HepG2 (cell line): ENCODE data around the gene KCNK7. TPM values are rescaled to one million over a fixed set of nuclear protein-coding genes. Genes with fewer than 3 reads are reported as not detected.

Experiments
- CEBPZ ChIP-seq: IDR thresholded peaks from 2 replicates; pipeline ENCODE4 v1.6.1; 2012; ENCODE audit warnings: low read length, improper control_type of control experiment
- ELF3 ChIP-seq: IDR thresholded peaks from 2 replicates; pipeline ENCODE4 v1.6.1; 2016; ENCODE audit warnings: missing genetic modification reagents, missing compliant biosample characterization
- HHEX ChIP-seq: IDR thresholded peaks from 2 replicates; pipeline ENCODE4 v1.6.1; 2016; ENCODE audit warnings: control low read depth
- NR2C2 ChIP-seq: sonication (generic); formaldehyde crosslinking; IDR thresholded peaks from 2 replicates; pipeline ENCODE4 v1.4.0; 2020; ENCODE audit warnings: missing genetic modification reagents, mild to moderate bottlenecking, moderate library complexity, borderline replicate concordance
- NR2F6 ChIP-seq, 2 experiments: IDR thresholded peaks; 2 replicates each; pipeline ENCODE4 v1.6.1; 2016; ENCODE audit warnings: antibody characterized with exemption in 1 of 2, mild to moderate bottlenecking in 1 of 2
- PAXIP1 ChIP-seq: sonication (generic); formaldehyde crosslinking; conservative IDR thresholded peaks from 2 replicates; pipeline ENCODE4 v1.4.0; 2020; ENCODE audit warnings: mild to moderate bottlenecking, missing genetic modification reagents, moderate library complexity
- RORA ChIP-seq: sonication (generic); formaldehyde crosslinking; IDR thresholded peaks from 2 replicates; pipeline ENCODE4 v1.5.0; 2020; ENCODE audit warnings: mild to moderate bottlenecking, missing genetic modification reagents, moderate library complexity
- SALL2 ChIP-seq: sonication (generic); formaldehyde crosslinking; IDR thresholded peaks from 2 replicates; pipeline ENCODE4 v1.8.1; 2023; ENCODE audit warnings: mild to moderate bottlenecking, missing genetic modification reagents, inconsistent platforms
- YEATS4 ChIP-seq: sonication (generic); formaldehyde crosslinking; IDR thresholded peaks from 2 replicates; pipeline ENCODE4 v1.4.0; 2020; ENCODE audit warnings: missing genetic modification reagents, borderline replicate concordance
- ZNF512B ChIP-seq: sonication (generic); formaldehyde crosslinking; IDR thresholded peaks from 2 replicates; pipeline ENCODE4 v1.5.1; 2020; ENCODE audit warnings: missing genetic modification reagents, mild to moderate bottlenecking, borderline replicate concordance
- ZNF605 ChIP-seq: sonication (generic); formaldehyde crosslinking; IDR thresholded peaks from 2 replicates; pipeline ENCODE4 v1.8.0; 2022; ENCODE audit warnings: mild to moderate bottlenecking, missing genetic modification reagents
- ZNF614 ChIP-seq: IDR thresholded peaks from 2 replicates; pipeline ENCODE4 v1.6.1; 2018; ENCODE audit warnings: missing biosample characterization, missing genetic modification reagents, inconsistent platforms, borderline replicate concordance
- ZNF687 ChIP-seq: sonication (generic); formaldehyde crosslinking; IDR thresholded peaks from 2 replicates; pipeline ENCODE4 v1.5.1; 2020; ENCODE audit warnings: mild to moderate bottlenecking, missing genetic modification reagents, moderate library complexity
- polyA plus RNA-seq, 8 experiments: library from polyadenylated mRNA; depleted of rRNA in 3 of 8; stranded (reverse) in 7 of 8; unstranded in 1 of 8; fragments of >200 nt; fragmentation: Illumina TruSeq in 4 of 8; extraction: Trizol in 4 of 8; gene quantifications; 2 replicates each; pipeline versions ENCODE4 v1.2.1 to v1.2.3, GENCODE V29; 2011 to 2016; ENCODE audit warnings: low read depth in 4 of 8, missing spikeins in 1 of 8, mixed read lengths in 1 of 8; ENCODE audit not compliant: insufficient read depth in 1 of 8
- total RNA-seq, 5 experiments: library from RNA; depleted of rRNA; stranded (reverse); fragments of >200 nt; fragmentation: Illumina TruSeq; extraction: Trizol; gene quantifications; 2 replicates each; pipeline ENCODE4 v1.2.3, GENCODE V29; 2016; ENCODE audit warnings: low read depth in 1 of 5

Gene KCNK7
- total and polyA plus RNA-seq, 2 of the 13 experiments (the other 11 are each of a cell fraction or from before 2014, with no cell fraction given) = 0.11 TPM; not detected in 1

- TF ChIP-seq CEBPZ = no peak
- TF ChIP-seq YEATS4 (CRISPR knock-in tag) = peak; percentile 56
- peak; percentile 45; the same call in 1 of the 2 replicates for TF ChIP-seq ELF3 (CRISPR knock-in tag)
- peak; percentile 58; the same call in 1 of the 2 replicates for TF ChIP-seq PAXIP1 (CRISPR knock-in tag)
- no peak for TF ChIP-seq RORA (CRISPR knock-in tag)
- no peak for TF ChIP-seq ZNF512B
- TF ChIP-seq ZNF605 = no peak
- no peak for TF ChIP-seq NR2F6 (IDR thresholded peaks at IDR 0.05)
- peak; percentile 75 for TF ChIP-seq NR2F6 (CRISPR knock-in tag; IDR thresholded peaks at IDR 0.05)
- TF ChIP-seq HHEX (CRISPR knock-in tag) = no peak
- TF ChIP-seq SALL2 (CRISPR knock-in tag) = no peak
- no peak for TF ChIP-seq ZNF614 (CRISPR knock-in tag)
- TF ChIP-seq ZNF687 (CRISPR knock-in tag) = peak; percentile 88
- TF ChIP-seq NR2C2 (CRISPR knock-in tag) = peak; percentile 45; the same call in 1 of the 2 replicates
Measured at GRCh38 chr11:65546217-65546958, 49.2 kb downstream of the KCNK7 start (continued).
